Tibial nerve (tissue), 4 donors: ENCODE data around the gene ZNF747. TPM values are rescaled to one million over a fixed set of nuclear protein-coding genes. Genes with fewer than 3 reads are reported as not detected.
A peak's percentile ranks its signal among the peaks of the same experiment; 100 is the strongest.

Source experiments
- DNase-seq, 2 donors: peaks; one replicate each; pipeline ENCODE4 v3.0.0-alpha.2; 2019; ENCODE audit warnings: low spot score in 2 of 2
- H3K27ac ChIP-seq, 4 donors: fragments of 200-600 bp; sonication (generic) in 3 of 4; one replicate each; pipeline ENCODE4 v1.5.1; 2017 to 2019; ENCODE audit warnings: mild to moderate bottlenecking in 1 of 4
- H3K27me3 ChIP-seq, 2 donors: fragments of 200-600 bp; sonication (generic) in 1 of 2; one replicate each; pipeline versions ENCODE4 v1.5.1 to v1.6.0; 2017 to 2019
- H3K36me3 ChIP-seq, 3 donors: fragments of 200-600 bp; sonication (generic); one replicate each; pipeline ENCODE4 v1.5.1; 2018 to 2019
- H3K4me1 ChIP-seq, 4 donors: fragments of 200-600 bp; sonication (generic) in 3 of 4; one replicate each; pipeline ENCODE4 v1.5.1; 2017 to 2019
- H3K4me3 ChIP-seq, 4 donors: fragments of 200-600 bp; sonication (generic) in 3 of 4; one replicate each; pipeline ENCODE4 v1.5.1; 2017 to 2019; ENCODE audit warnings: mild to moderate bottlenecking in 1 of 4, moderate library complexity in 1 of 4
- H3K9me3 ChIP-seq, 4 donors: fragments of 200-600 bp; sonication (generic) in 3 of 4; one replicate each; pipeline ENCODE4 v1.5.1; 2017 to 2019
- EP300 ChIP-seq, 2 donors: sonication (generic); formaldehyde crosslinking; IDR thresholded peaks; one replicate each; pipeline ENCODE4 v1.6.1; 2017; ENCODE audit warnings: antibody characterized with exemption in 2 of 2, mild to moderate bottlenecking in 1 of 2
- POLR2A ChIP-seq, 2 donors: fragments of 450-650 bp; IDR thresholded peaks; one replicate each; pipeline ENCODE4 v1.6.1; 2017; ENCODE audit warnings: antibody characterized with exemption in 2 of 2, mild to moderate bottlenecking in 2 of 2, moderate library complexity in 2 of 2
- WGBS, 2 donors: methylation state at CpG; one replicate each; pipeline ENCODE4 v1.1.5; 2018; 5-methylcytosine and 5-hydroxymethylcytosine counted together
- total RNA-seq, 4 donors: library from RNA; depleted of rRNA; stranded (reverse); fragments of >200 nt; gene quantifications; one replicate each; pipeline ENCODE4 v1.1.0, GENCODE V29; 2016
- TF ChIP-seq, protein P1 (sequence below), 5 experiments: fragments of 200-600 bp in 3 of 5; fragments of 450-650 bp in 2 of 5; sonication (generic) in 3 of 5; IDR thresholded peaks; one replicate each; pipeline ENCODE4 v1.5.1; 2016 to 2019; ENCODE audit warnings: antibody characterized with exemption in 5 of 5, mild to moderate bottlenecking in 3 of 5, moderate library complexity in 2 of 5

The ZNF747 gene
- total RNA-seq, 4 donors from 2014 or later: 17.4 to 22.2 (median 19.6) TPM

DNA sequence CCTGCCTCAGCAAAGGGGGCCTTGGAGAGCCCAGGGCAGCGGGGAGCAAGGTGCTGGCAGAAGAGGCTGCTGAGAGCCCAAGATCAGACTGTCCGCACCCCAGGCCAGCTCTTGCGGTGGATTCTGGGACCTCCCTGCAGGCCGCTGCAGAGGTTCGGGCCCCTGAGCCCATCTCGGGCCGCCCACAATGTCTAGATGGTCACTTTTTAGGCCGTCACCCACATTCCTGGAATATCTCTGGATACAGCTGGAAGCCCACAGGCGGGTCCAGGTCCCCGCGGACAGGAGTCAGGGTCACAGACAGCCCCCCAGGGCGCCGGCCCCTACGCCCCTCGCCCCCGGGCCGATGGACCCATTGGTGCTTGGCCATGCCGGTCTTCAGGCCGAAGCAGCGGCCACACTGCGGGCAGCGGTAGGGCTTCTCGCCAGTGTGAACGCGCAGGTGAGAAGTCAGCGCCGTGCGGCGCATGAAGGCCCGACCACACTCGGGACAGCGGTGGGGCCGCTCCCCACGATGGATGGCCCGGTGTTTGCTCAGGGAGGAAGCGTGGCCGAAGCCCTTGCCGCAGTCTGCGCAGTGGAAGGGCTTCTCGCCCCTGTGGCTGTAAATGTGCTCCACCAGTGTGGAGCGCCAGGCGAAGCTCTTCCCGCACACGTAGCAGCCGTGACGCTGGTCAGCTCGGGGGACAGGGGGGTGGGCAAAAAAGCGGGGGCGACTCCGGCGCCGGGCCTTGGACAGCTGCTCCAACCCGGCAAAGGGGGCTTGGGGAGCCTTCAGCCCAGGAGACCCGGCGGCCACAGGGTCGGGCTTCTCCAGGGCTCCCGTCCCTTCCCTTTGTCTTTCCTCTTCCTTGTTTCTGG, 2.1 kb downstream of the ZNF747 start:
- WGBS, 2 donors: 95 to 97% methylated on average over 50 to 57 of the region's 57 CpGs
- H3K27me3 ChIP-seq: no peaks in the 10 kb centered on the region
- no peaks in the 10 kb centered on the region for H3K9me3 ChIP-seq
- no peak for DNase-seq
- H3K4me3 ChIP-seq: no peak overlapping the region
- no peak for TF ChIP-seq POLR2A (IDR thresholded peaks at IDR 0.05)
- TF ChIP-seq, protein P1, sequence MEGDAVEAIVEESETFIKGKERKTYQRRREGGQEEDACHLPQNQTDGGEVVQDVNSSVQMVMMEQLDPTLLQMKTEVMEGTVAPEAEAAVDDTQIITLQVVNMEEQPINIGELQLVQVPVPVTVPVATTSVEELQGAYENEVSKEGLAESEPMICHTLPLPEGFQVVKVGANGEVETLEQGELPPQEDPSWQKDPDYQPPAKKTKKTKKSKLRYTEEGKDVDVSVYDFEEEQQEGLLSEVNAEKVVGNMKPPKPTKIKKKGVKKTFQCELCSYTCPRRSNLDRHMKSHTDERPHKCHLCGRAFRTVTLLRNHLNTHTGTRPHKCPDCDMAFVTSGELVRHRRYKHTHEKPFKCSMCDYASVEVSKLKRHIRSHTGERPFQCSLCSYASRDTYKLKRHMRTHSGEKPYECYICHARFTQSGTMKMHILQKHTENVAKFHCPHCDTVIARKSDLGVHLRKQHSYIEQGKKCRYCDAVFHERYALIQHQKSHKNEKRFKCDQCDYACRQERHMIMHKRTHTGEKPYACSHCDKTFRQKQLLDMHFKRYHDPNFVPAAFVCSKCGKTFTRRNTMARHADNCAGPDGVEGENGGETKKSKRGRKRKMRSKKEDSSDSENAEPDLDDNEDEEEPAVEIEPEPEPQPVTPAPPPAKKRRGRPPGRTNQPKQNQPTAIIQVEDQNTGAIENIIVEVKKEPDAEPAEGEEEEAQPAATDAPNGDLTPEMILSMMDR (IDR thresholded peaks at IDR 0.05): no peak
- TF ChIP-seq EP300 (IDR thresholded peaks at IDR 0.05): no peak
- H3K4me1 ChIP-seq: peaks cover 0 to 45% (median 23%) of the 10 kb centered on the region in 4 donors
- no peak overlapping the region for H3K27ac ChIP-seq
- H3K36me3 ChIP-seq: peaks cover 0 to 36% (median 7%) of the 10 kb centered on the region in 3 donors

- Histone ChIP-seq H3K27ac (no peak overlapping the region), H3K4me1 (peaks cover 0 to 45% (median 17%) of the 10 kb centered on the region in 4 donors), H3K9me3 (no peaks in the 10 kb centered on the region), H3K36me3 (peaks cover 0 to 36% (median 7%) of the 10 kb centered on the region in 3 donors), H3K27me3 (no peaks in the 10 kb centered on the region), H3K4me3 (no peak overlapping the region)
- TF ChIP-seq POLR2A (IDR thresholded peaks at IDR 0.05): no peak
- no peak for TF ChIP-seq EP300 (IDR thresholded peaks at IDR 0.05)
- TF ChIP-seq, protein P1 (IDR thresholded peaks at IDR 0.05): no peak
- WGBS, 2 donors: 80 to 81% methylated on average over 13 of the region's 13 CpGs
- no peak for DNase-seq
Observed at GRCh38 chr16:30530163-30531037, 4.3 kb downstream of the ZNF747 start.

DNA sequence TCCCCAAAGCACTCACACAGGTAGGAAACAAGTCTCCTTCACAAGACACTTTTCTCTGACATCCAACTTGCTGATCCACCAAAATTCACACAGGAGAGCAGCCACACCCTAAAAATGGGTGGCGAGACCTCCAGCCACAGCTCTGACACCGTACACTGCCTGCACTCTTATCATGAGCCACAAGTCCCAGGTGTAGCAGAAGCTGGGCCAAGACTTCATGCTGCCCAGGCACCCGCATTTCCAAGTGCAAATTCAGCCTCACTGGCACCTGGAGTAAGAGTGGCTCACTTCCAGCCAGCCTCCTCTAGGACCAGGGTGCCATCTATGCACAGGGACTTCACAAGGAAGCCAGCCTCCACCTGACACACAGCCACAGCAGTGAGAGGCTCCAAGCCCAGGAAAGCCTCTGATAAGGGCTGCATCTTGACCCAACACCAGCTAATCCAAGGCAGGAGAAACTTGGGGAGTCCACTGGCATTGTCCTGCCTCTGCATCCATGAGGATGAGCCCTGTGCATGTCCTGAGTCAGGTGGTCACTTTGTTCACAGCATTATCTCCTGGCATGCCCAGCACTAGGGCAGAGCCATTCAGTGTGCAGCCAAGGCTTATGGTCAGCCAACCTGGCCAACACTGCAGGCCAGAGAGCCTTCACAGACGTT, 5.7 kb downstream of the ZNF747 start:
- no peak overlapping the region for H3K4me3 ChIP-seq
- H3K36me3 ChIP-seq: peaks cover 0 to 50% (median 7%) of the 10 kb centered on the region in 3 donors
- TF ChIP-seq, protein P1 (IDR thresholded peaks at IDR 0.05): no peak
- TF ChIP-seq EP300 (IDR thresholded peaks at IDR 0.05): no peak
- TF ChIP-seq POLR2A (IDR thresholded peaks at IDR 0.05): no peak
- no peak for DNase-seq
- H3K9me3 ChIP-seq: no peaks in the 10 kb centered on the region
- no peaks in the 10 kb centered on the region for H3K27me3 ChIP-seq
- peaks cover 0 to 54% (median 16%) of the 10 kb centered on the region in 4 donors for H3K4me1 ChIP-seq
- peak overlapping the region in 3 of 4 donors; percentile 93 to 99 (median 98) for H3K27ac ChIP-seq
- WGBS, 2 donors: 71 to 90% methylated on average over 3 of the region's 4 CpGs

- H3K9me3 ChIP-seq: no peaks in the 10 kb centered on the region
- 20 to 22% methylated on average over 14 of the region's 14 CpGs for WGBS, 2 donors
- H3K4me1 ChIP-seq: peaks cover 0 to 43% (median 11%) of the 10 kb centered on the region in 4 donors
- no peaks in the 10 kb centered on the region for H3K27me3 ChIP-seq
- peaks cover 0 to 43% (median 5%) of the 10 kb centered on the region in 3 donors for H3K36me3 ChIP-seq
- DNase-seq: no peak
- H3K27ac ChIP-seq: peak overlapping the region; percentile 93 to 99 (median 98)
- TF ChIP-seq POLR2A (IDR thresholded peaks at IDR 0.05) (no peak), EP300 (IDR thresholded peaks at IDR 0.05) (no peak)
- TF ChIP-seq, protein P1 (IDR thresholded peaks at IDR 0.05): no peak
- peak overlapping the region; percentile 17 to 93 (median 80) for H3K4me3 ChIP-seq
Observed at GRCh38 chr16:30527635-30528178, 7.0 kb downstream of the ZNF747 start.
